Coronary artery (tissue), 2 donors: ENCODE data around the gene ZNF600.
"Not testable (repeated sequence)": the region's sequence is repeated elsewhere in the genome, so short reads cannot be mapped to it uniquely, and the experiment has no call there.

Experiments
- DNase-seq: peaks from one replicate; pipeline ENCODE4 v3.0.0-alpha.2; 2017; ENCODE audit warnings: low spot score
- H3K27ac ChIP-seq, 2 donors: fragments of 200-600 bp; sonication (generic); one replicate each; pipeline ENCODE4 v1.5.1; 2016 to 2019
- H3K4me3 ChIP-seq: fragments of 200-600 bp; sonication (generic); 2 replicates; pipeline ENCODE4 v1.5.1; 2016; ENCODE audit warnings: mild to moderate bottlenecking, moderate library complexity
- TF ChIP-seq, protein P1 (sequence below): fragments of 200-600 bp; sonication (generic); IDR thresholded peaks from one replicate; pipeline ENCODE4 v1.5.1; 2019; ENCODE audit warnings: antibody characterized with exemption

ZNF600 gene

DNA sequence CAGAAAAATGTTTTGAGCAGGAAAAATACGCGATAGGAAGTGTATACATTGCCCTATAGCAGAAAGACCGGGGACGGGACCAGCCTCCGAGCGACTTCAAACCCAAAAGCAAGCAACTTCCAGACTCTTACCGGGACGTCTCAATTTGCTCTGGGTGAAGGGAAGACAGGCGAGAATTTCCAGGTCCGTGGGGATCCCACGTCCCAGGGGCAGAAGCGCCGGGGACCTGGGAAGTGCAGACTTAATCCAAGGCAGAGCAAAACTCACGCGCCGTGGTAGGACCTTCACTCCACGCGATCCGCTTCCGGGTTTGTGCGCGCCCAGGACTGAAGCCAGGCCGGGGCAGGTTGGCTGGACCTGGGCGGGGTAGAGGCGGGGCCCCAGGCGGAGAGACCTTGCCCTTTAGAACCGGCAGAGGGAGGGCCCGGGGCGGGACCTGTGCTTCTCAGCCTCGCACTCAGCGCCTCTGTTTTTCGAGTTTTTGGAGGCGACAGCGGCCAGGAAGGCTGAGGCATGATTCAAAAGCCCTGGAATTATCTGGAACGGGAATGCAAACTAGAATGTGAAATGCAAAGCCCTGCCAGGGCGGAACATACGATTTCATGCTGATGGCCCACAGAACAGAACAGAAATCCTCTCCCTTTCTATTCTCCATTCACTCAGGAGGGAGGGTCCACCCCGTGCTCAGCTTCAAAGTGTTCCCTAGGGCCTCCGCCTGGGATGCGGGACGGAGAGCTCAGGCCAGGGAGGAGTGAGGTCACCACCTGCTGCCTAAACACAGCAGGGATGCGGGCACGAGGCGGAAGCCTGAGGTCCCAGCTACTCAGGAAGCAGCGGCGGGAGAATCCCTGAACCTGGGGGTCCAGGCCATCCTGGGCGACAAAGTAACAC is at the start of gene ZNF600:
Gene ZNF600 (minus strand): TSS at position 328 of the 891 bp plus-strand sequence. CDS start 7,903 bp downstream, outside the sequence.
- Histone ChIP-seq H3K27ac (peak within 1 kb of the TSS; percentile 69 to 87), H3K4me3 (peak within 1 kb of the TSS; percentile 80)
- DNase-seq, result peak; percentile 93

DNA sequence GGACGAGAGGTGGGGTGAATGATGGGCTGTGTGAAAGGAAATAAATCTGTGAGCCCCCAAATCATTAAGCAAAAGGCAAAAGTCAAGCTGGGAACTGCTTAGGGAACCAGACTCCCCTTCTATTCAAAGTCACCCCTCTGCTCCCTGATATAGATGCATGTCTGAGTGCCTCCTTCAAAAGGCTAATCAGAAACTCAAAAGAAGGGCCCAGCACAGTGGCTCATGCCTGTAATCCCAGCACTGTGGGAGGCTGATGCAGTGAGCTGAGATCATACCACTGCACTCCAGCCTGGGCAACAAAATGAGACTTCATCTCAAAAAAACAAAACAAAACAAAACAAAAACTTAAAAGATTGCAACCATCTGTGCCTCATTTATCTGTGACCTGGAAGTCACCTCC is 47.7 kb upstream of the ZNF600 start:
- H3K27ac ChIP-seq, DNase-seq, H3K4me3 ChIP-seq: not testable (repeated sequence)

DNA sequence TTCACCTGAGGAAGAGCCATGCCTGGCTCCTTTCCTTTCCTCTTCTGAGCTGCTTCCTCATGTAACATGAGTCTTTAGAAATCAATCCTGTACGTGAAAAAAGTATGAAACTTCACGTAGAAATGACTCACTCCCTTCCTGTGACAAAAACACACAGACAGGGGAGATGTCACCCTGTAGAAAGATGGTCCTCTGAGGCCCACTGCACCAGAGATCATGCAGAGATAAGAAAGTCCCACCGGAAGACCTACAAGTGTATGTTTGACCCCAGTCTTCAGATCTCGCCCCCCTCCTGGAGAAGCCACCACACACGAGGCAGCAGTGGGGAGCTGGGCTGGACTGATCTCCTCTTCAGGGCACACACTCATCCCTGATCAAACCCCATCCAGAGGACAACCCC is 47.0 kb upstream of the ZNF600 start:
- H3K27ac ChIP-seq, H3K4me3 ChIP-seq, DNase-seq: not testable (repeated sequence)

DNA sequence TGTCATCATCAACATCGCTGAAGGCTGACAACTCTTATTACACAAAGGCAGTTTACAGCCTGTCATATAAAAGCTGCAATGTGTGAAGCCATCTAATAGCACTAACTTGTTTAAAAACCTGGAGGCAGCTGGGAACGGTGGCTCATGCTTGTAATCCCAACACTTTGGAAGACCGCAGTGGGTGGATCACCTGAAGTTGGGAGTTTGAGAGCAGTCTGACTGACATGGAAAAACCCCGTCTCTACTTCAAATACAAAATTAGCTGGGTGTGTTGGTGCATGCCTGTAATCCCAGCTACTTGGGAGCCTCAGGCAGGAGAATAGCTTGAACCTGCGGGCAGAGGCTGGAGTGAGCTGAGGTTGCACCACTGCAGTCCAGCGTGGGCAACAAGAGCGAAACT is 43.3 kb upstream of the ZNF600 start:
- DNase-seq, H3K4me3 ChIP-seq, H3K27ac ChIP-seq: not testable (repeated sequence)

DNA sequence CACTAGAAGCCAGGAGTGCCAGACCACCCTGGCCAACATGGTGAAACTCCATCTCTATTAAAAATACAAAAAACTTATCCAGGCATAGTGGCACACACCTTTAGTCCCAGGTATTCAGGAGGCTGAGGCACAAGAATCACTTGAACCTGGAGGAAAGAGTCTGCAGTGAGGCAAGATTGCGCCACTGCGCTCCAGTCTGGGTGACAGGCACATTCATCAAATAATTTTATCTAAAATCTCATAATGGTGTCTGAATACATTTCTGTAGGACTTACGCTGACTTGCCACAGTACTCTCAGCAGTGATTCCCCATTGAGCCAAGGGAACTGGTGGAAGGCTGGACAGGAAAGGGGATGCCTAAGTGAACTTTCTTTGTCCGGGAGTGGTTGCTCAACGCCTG is 39.2 kb upstream of the ZNF600 start:
- no peak overlapping the region for H3K4me3 ChIP-seq
- H3K27ac ChIP-seq, result no peak overlapping the region
- TF ChIP-seq, protein P1, sequence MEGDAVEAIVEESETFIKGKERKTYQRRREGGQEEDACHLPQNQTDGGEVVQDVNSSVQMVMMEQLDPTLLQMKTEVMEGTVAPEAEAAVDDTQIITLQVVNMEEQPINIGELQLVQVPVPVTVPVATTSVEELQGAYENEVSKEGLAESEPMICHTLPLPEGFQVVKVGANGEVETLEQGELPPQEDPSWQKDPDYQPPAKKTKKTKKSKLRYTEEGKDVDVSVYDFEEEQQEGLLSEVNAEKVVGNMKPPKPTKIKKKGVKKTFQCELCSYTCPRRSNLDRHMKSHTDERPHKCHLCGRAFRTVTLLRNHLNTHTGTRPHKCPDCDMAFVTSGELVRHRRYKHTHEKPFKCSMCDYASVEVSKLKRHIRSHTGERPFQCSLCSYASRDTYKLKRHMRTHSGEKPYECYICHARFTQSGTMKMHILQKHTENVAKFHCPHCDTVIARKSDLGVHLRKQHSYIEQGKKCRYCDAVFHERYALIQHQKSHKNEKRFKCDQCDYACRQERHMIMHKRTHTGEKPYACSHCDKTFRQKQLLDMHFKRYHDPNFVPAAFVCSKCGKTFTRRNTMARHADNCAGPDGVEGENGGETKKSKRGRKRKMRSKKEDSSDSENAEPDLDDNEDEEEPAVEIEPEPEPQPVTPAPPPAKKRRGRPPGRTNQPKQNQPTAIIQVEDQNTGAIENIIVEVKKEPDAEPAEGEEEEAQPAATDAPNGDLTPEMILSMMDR, result no peak
- no peak for DNase-seq

GRCh38 chr19:52823676-52824075 is 37.1 kb upstream of the ZNF600 start:
- DNase-seq, result no peak
- H3K4me3 ChIP-seq, result no peak overlapping the region
- TF ChIP-seq, protein P1, result no peak
- H3K27ac ChIP-seq, result no peak overlapping the region

DNA sequence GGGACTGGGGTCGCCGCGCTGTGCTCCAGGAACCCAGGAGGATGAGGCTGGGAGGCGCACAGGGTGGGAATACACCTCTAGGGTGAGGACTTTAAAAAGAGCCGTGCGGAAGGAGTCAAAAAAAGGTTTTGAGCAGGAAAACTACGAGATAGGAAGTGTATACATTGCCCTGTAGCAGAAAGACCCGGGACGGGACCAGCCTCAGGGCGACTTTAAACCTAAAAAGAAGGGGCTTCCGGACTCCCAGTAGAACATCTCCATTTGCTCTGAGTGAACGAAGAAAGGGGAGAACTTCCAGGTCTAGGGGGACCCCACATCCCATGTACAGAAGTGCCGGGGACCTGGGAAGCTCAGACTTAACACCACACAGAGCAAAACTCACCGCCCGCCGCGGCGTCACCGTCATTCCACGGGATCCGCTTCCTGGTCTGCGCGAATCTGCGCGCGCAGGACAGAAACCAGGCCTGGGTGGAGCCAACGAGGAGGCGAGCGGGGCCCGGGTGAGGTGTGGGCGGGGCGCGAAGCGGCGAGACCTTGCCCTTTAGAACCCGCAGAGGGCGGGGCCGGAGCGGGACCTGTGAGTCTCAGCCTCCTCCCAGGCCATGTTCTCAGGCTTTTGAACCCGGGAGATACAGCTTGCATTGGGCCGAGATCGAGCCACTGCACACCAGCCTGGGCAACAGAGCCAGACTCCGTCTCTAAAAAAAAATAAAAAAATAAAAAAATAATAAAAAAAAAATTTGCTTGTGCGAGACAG is 34.8 kb upstream of the ZNF600 start, which contains the start of gene ZNF28:
Gene ZNF28 (minus strand): TSS at position 430 of the 757 bp plus-strand sequence. CDS start 3,675 bp downstream, outside the sequence.
- peak; percentile 81 for DNase-seq
- Histone ChIP-seq H3K27ac (peak within 1 kb of the TSS; percentile 52 to 63), H3K4me3 (peak within 1 kb of the TSS; percentile 76)

DNA sequence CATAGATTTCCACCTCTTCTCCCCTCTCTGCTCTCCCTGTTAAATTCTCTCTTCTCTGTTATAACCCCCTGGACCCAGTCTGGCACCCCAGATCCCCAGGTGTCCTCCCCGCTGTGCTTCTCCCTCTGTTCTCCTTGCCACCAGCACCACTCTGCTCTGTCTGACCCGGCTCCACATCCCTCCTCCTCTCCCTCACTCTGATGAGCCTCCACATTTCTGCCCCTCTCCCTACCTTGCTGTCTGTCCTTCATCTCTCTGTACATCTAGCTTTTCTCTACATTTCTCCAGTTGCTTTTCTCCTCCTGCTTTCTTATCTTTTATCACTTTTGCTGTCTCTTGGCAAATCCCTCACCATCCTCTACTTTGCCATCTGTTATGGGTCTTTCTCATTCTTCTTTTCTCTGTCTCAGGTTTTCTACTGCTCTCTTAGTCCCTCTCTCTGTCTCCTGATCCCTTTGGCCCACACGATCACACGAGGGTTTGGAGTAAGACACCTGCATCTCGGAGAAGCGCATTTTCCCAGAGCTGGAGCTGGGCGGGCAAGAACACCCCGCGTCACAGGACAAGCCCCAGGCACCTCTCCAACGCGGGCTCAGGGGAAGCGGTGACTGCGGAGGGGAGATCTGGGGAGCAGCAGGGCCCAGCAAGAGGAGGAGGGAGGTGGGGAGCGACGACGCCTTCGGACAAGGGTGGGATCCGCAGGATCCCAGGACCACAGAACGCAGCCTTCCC is 34.0 kb upstream of the ZNF600 start:
- peak; percentile 75 for DNase-seq
- Histone ChIP-seq H3K27ac (peak overlapping the region; percentile 52 to 63), H3K4me3 (peak overlapping the region; percentile 76)

DNA sequence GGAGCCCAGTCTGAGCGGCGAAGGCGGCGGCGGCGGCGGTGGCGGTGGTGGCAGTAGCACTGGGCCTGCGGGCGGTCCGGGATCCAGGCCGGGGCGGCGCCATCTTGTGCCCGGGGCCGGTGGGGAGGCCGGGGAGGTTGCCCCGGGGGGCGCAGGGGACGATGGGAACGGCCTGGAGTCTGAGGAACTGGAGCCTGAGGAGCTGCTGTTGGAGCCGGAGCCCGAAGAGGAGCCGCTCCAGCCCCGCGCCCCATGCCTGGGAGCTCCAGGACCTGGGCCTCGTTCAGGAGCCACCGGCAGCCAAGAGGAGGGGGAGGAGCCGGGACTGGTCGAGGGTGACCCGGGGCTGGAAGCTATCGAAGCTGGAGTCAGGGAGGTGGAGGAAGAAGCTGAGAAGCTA is 23.2 kb upstream of the ZNF600 start:
- DNase-seq, result no peak
- TF ChIP-seq, protein P1, result no peak
- H3K27ac ChIP-seq, result no peak overlapping the region
- no peak overlapping the region for H3K4me3 ChIP-seq

GRCh38 chr19:52799950-52800640 is 13.5 kb upstream of the ZNF600 start:
- not testable (repeated sequence) for H3K27ac ChIP-seq, H3K4me3 ChIP-seq, DNase-seq
